ENCODE results near the gene ALAS2.

DNA sequence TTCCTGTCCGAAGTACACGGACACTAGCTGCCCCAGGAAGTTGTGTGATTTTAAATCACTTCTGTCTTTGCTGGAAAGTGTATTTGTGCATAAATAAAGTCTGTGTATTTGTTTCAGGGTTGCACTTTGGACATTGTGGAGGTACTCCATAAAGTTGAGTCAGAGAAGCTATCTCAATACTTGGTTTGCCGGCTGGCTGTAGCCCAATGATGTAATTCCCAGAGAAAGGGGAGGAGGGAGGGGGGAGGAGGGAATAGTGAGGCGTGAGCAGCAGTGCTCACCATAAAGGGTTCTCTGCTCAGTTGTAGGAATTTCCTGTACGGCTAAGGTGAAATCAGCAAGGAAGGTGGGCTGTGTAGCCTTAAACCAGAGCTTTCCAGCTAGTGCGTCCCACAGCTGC is 23.1 kb downstream of the ALAS2 start:
- TF ChIP-seq YY1 (IDR thresholded peaks at IDR 0.05; ENCODE audit: low read depth) (no peak), RAD21 (IDR thresholded peaks at IDR 0.05; ENCODE audit: low read depth) (no peak), TEAD4 (IDR thresholded peaks at IDR 0.05) (no peak), EP300 (IDR thresholded peaks at IDR 0.05; ENCODE audit: borderline replicate concordance) (no peak)
